HCT116 (cell line): ENCODE results near the gene SHROOM1. TPM values are rescaled to one million over a fixed set of nuclear protein-coding genes. Genes with fewer than 3 reads are reported as not detected.

Source experiments
- ATAC-seq: fragments of 200-7000 bp; cut with Tn5 transposase; 2 replicates; pipeline ENCODE4 v1.9.1; 2020; ENCODE audit warnings: mild to moderate bottlenecking, moderate library complexity
- BruUV-seq: library from RNA; stranded (reverse); fragments of 400-500 nt; replicated peaks from 2 replicates; lab custom pipeline; 2021; lab: Mats Ljungman, UMichigan
- CTCF ChIA-PET: fragments of 300-600 bp; sonication (Branson Sonifier 250); formaldehyde crosslinking; loops from one replicate; lab custom pipeline; 2021; ENCODE audit warnings: antibody characterized with exemption; lab: Charles Lee
- POLR2A ChIA-PET: fragments of 300-600, 350-600 bp; sonication (Branson Sonifier 250); formaldehyde crosslinking; loops from one replicate; lab custom pipeline; 2021; ENCODE audit warnings: antibody characterized with exemption; lab: Charles Lee
- RAD21 ChIA-PET, 2 experiments: fragments of 300-600 bp; sonication (Branson Sonifier 250); formaldehyde crosslinking; loops; one replicate each; lab custom pipeline; 2023; ENCODE audit warnings: low total read pairs in 2 of 2; ENCODE audit not compliant: uncharacterized antibody in 2 of 2, unreplicated experiment in 2 of 2, low non-redundant PET in 1 of 2; lab: Charles Lee
- DNase-seq: peaks from one replicate; pipeline ENCODE4 v3.0.0-alpha.2; 2010; ENCODE audit warnings: low read depth, low spot score
- H2AFZ ChIP-seq: fragments of 200-600 bp; shearing (Covaris generic), sonication (generic); 2 replicates; pipeline ENCODE4 v1.6.1; 2017; ENCODE audit warnings: low read depth, mixed run types, mixed read lengths, antibody characterized with exemption, low read length; ENCODE audit not compliant: poor library complexity, severe bottlenecking
- H3K27ac ChIP-seq: 2 replicates; pipeline ENCODE4 v1.5.1; 2012; ENCODE audit warnings: low read depth, low read length
- H3K27me3 ChIP-seq: fragments of 200-600 bp; sonication (generic); 2 replicates; pipeline ENCODE4 v1.6.1; 2016; ENCODE audit warnings: mixed run types, low read length, mixed read lengths; ENCODE audit not compliant: insufficient read depth
- H3K36me3 ChIP-seq, 2 experiments: fragments of 200-500 bp in 1 of 2; fragments of 200-600 bp in 1 of 2; sonication (Bioruptor generic) in 1 of 2; sonication (generic) in 1 of 2; 2 replicates each; pipeline versions ENCODE4 v1.5.1 to v1.6.1; 2014 to 2016; ENCODE audit warnings: low read length in 2 of 2, inconsistent platforms in 1 of 2, mixed read lengths in 1 of 2, mixed run types in 1 of 2; ENCODE audit not compliant: insufficient read depth in 2 of 2, control insufficient read depth in 1 of 2
- H3K4me1 ChIP-seq, 2 experiments: fragments of 200-600 bp in 1 of 2; sonication (generic) in 1 of 2; 2 replicates each; pipeline versions ENCODE4 v1.5.1 to v1.6.1; 2012 to 2017; ENCODE audit warnings: low read length in 2 of 2, inconsistent platforms in 1 of 2, mild to moderate bottlenecking in 1 of 2, mixed read lengths in 1 of 2, mixed run types in 1 of 2, moderate library complexity in 1 of 2; ENCODE audit not compliant: insufficient read depth in 2 of 2, control insufficient read depth in 1 of 2
- H3K4me2 ChIP-seq: fragments of 200-600 bp; sonication (generic); 2 replicates; pipeline ENCODE4 v1.6.1; 2017; ENCODE audit warnings: mixed run types, low read length, mixed read lengths
- H3K4me3 ChIP-seq, 2 experiments: fragments of 200-600 bp in 1 of 2; sonication (generic) in 1 of 2; replicated peaks in 1 of 2; 2 replicates each; pipeline ENCODE4 v1.5.1; 2011 to 2016; ENCODE audit warnings: low read length in 2 of 2, control low read depth in 1 of 2, low read depth in 1 of 2, mild to moderate bottlenecking in 1 of 2, mixed read lengths in 1 of 2, mixed run types in 1 of 2
- H3K79me2 ChIP-seq: fragments of 200-600 bp; sonication (generic); 2 replicates; pipeline ENCODE4 v1.6.1; 2017; ENCODE audit warnings: mild to moderate bottlenecking, mixed run types, low read length, moderate library complexity, mixed read lengths; ENCODE audit not compliant: insufficient read depth
- H3K9ac ChIP-seq: fragments of 200-600 bp; sonication (generic); 2 replicates; pipeline ENCODE4 v1.6.1; 2016; ENCODE audit warnings: low read length, mixed read lengths
- H3K9me2 ChIP-seq: fragments of 200-600 bp; sonication (generic), shearing (Covaris generic); 2 replicates; pipeline ENCODE4 v1.6.1; 2017; ENCODE audit warnings: mixed run types, mild to moderate bottlenecking, moderate library complexity; ENCODE audit not compliant: insufficient read depth
- H3K9me3 ChIP-seq, 2 experiments: fragments of 200-500 bp in 1 of 2; fragments of 200-600 bp in 1 of 2; sonication (Bioruptor generic) in 1 of 2; sonication (generic) in 1 of 2; 2 replicates each; pipeline ENCODE4 v1.6.1; 2014 to 2017; ENCODE audit warnings: low read length in 2 of 2, mixed read lengths in 2 of 2, inconsistent platforms in 1 of 2, low read depth in 1 of 2, mild to moderate bottlenecking in 1 of 2, mixed run types in 1 of 2, moderate library complexity in 1 of 2; ENCODE audit not compliant: control insufficient read depth in 1 of 2, insufficient read depth in 1 of 2
- H4K20me1 ChIP-seq: fragments of 200-600 bp; sonication (generic), shearing (Covaris generic); 2 replicates; pipeline ENCODE4 v1.6.1; 2017; ENCODE audit warnings: mixed run types, mild to moderate bottlenecking, moderate library complexity; ENCODE audit not compliant: insufficient read depth
- CEBPB ChIP-seq: IDR thresholded peaks from 2 replicates; pipeline ENCODE4 v1.6.1; 2012; ENCODE audit warnings: low read depth
- EZH2 ChIP-seq: fragments of 200-600 bp; sonication (generic); IDR thresholded peaks from 2 replicates; pipeline ENCODE4 v1.6.1; 2017; ENCODE audit warnings: antibody characterized with exemption, mixed run types
- FOSL1 ChIP-seq: IDR thresholded peaks from 2 replicates; pipeline ENCODE4 v1.6.1; 2012; ENCODE audit warnings: low read depth
- JUND ChIP-seq: IDR thresholded peaks from 2 replicates; pipeline ENCODE4 v1.6.1; 2012
- POLR2A ChIP-seq: IDR thresholded peaks from 2 replicates; pipeline ENCODE4 v1.7.0; 2011; ENCODE audit warnings: borderline replicate concordance; ENCODE audit not compliant: insufficient read depth, insufficient read length; ENCODE audit errors: extremely low read depth
- RAD21 ChIP-seq: IDR thresholded peaks from 2 replicates; pipeline ENCODE4 v1.6.1; 2012; ENCODE audit warnings: low read depth, mild to moderate bottlenecking
- SIN3A ChIP-seq: IDR thresholded peaks from 2 replicates; pipeline ENCODE4 v1.6.1; 2012; ENCODE audit warnings: low read depth
- SP1 ChIP-seq: IDR thresholded peaks from 2 replicates; pipeline ENCODE4 v1.6.1; 2012; ENCODE audit warnings: low read depth
- SRF ChIP-seq: IDR thresholded peaks from 2 replicates; pipeline ENCODE4 v1.6.1; 2012; ENCODE audit warnings: low read depth
- YY1 ChIP-seq: IDR thresholded peaks from 2 replicates; pipeline ENCODE4 v1.6.1; 2011; ENCODE audit warnings: low read length, low read depth, moderate library complexity, mild to moderate bottlenecking; ENCODE audit not compliant: insufficient replicate concordance; ENCODE audit errors: extremely low read depth
- ZNF274 ChIP-seq: fragments of 200-500 bp; sonication (Bioruptor generic); IDR thresholded peaks from 2 replicates; pipeline ENCODE4 v1.6.1; 2014; ENCODE audit warnings: mild to moderate bottlenecking, low read depth, low read length, inconsistent platforms
- intact Hi-C: fragments of 100-400 bp; cut with micrococcal nuclease; formaldehyde crosslinking; loops from 2 replicates; pipeline ENCODE4 v1.10.0; 2022
- total RNA-seq: library from RNA; stranded (reverse); gene quantifications from one replicate; pipeline ENCODE4 v1.2.1, GENCODE V29; 2021; ENCODE audit not compliant: unreplicated experiment
- TF ChIP-seq, protein P1 (sequence below): IDR thresholded peaks from 2 replicates; pipeline ENCODE4 v1.6.1; 2011; ENCODE audit warnings: mild to moderate bottlenecking, low read length, moderate library complexity; ENCODE audit not compliant: insufficient replicate concordance; ENCODE audit errors: extremely low read depth
- TF ChIP-seq, protein P2 (sequence below): IDR thresholded peaks from 2 replicates; pipeline ENCODE4 v1.6.1; 2012; ENCODE audit warnings: low read depth
- TF ChIP-seq, protein P3 (sequence below), 3 experiments: fragments of 200-600 bp in 1 of 3; sonication (generic) in 1 of 3; IDR thresholded peaks in 2 of 3; conservative IDR thresholded peaks in 1 of 3; 2 replicates each; pipeline ENCODE4 v1.5.1; 2012 to 2017; ENCODE audit warnings: low read depth in 2 of 3, low read length in 2 of 3, antibody characterized with exemption in 1 of 3, borderline replicate concordance in 1 of 3, control low read depth in 1 of 3, mild to moderate bottlenecking in 1 of 3, mixed read lengths in 1 of 3, mixed run types in 1 of 3, moderate library complexity in 1 of 3; ENCODE audit not compliant: insufficient read depth in 1 of 3

The SHROOM1 gene
- total RNA-seq, 1 experiment from 2014 or later: 9.5 TPM

DNA sequence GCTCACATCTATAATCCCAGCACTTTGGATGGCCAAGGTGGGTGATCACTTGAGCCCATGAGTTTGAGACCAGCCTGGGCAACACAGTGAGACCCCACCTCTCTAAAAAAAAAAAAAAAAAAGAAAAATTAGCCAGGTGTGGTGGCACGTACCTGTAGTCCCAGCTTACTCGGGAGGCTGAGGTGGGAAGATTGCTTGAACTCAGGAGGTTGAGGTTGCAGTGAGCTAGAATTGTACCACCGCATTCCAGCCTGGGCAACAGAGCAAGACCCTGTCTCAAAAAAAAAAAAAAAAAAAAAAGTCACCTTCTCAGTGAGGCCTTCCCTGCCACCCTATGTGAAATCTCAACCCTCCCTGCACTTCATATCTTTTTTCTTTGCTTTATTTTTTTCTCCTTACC is 39.4 kb downstream of the SHROOM1 start (continued):
- TF ChIP-seq, protein P1, sequence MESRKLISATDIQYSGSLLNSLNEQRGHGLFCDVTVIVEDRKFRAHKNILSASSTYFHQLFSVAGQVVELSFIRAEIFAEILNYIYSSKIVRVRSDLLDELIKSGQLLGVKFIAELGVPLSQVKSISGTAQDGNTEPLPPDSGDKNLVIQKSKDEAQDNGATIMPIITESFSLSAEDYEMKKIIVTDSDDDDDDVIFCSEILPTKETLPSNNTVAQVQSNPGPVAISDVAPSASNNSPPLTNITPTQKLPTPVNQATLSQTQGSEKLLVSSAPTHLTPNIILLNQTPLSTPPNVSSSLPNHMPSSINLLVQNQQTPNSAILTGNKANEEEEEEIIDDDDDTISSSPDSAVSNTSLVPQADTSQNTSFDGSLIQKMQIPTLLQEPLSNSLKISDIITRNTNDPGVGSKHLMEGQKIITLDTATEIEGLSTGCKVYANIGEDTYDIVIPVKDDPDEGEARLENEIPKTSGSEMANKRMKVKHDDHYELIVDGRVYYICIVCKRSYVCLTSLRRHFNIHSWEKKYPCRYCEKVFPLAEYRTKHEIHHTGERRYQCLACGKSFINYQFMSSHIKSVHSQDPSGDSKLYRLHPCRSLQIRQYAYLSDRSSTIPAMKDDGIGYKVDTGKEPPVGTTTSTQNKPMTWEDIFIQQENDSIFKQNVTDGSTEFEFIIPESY: no peak
- TF ChIP-seq CEBPB: no peak
- TF ChIP-seq ZNF274: no peak
- TF ChIP-seq SIN3A: no peak
- TF ChIP-seq, all 23 proteins: peak for 0

DNA sequence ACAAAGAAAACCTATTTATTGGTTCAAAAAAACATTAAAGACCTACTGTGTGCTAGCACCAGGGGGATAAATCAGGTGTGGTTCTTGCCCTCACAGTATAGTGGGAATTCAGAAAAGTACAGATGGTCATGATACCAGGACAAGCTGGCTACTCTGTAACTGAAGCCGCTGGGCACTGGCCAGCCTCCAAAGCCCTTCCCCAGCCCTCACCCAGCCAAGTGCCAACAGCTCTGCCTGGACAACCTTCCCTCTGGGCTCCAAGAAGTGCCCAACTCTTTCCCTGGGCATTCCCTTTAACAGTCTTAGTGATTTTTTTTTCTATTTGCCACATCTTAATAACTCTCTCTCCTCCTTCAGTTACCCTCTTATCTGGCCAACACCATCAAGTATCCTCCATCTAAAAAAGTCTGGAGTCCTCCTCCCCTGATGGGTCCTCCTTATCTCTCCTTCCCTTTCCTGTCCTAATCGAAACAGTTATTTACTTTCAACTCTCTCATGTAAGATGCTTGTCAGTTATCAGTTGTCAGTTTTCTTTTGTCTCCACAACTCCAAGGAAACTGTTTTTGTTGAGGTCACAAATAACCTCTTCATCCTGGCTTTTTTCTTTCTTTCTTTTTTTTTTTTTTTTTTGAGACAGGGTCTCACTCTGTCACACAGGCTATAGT is 40.1 kb downstream of the SHROOM1 start:
- ATAC-seq: no peak
- POLR2A ChIA-PET: interaction anchor here (0.6 kb wide), 1 partner anchor 1632 kb away, joined by 4 read pairs; no protein-coding TSS in a partner anchor
- TF ChIP-seq RAD21: no peak
- TF ChIP-seq FOSL1: no peak
- TF ChIP-seq POLR2A: no peak
- TF ChIP-seq, protein P1: no peak
- no peak for TF ChIP-seq YY1
- no peak for TF ChIP-seq ZNF274
- TF ChIP-seq SP1: no peak
- TF ChIP-seq SIN3A: no peak
- TF ChIP-seq, protein P2, sequence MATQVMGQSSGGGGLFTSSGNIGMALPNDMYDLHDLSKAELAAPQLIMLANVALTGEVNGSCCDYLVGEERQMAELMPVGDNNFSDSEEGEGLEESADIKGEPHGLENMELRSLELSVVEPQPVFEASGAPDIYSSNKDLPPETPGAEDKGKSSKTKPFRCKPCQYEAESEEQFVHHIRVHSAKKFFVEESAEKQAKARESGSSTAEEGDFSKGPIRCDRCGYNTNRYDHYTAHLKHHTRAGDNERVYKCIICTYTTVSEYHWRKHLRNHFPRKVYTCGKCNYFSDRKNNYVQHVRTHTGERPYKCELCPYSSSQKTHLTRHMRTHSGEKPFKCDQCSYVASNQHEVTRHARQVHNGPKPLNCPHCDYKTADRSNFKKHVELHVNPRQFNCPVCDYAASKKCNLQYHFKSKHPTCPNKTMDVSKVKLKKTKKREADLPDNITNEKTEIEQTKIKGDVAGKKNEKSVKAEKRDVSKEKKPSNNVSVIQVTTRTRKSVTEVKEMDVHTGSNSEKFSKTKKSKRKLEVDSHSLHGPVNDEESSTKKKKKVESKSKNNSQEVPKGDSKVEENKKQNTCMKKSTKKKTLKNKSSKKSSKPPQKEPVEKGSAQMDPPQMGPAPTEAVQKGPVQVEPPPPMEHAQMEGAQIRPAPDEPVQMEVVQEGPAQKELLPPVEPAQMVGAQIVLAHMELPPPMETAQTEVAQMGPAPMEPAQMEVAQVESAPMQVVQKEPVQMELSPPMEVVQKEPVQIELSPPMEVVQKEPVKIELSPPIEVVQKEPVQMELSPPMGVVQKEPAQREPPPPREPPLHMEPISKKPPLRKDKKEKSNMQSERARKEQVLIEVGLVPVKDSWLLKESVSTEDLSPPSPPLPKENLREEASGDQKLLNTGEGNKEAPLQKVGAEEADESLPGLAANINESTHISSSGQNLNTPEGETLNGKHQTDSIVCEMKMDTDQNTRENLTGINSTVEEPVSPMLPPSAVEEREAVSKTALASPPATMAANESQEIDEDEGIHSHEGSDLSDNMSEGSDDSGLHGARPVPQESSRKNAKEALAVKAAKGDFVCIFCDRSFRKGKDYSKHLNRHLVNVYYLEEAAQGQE: no peak
- no peak for TF ChIP-seq JUND
- no peak for TF ChIP-seq EZH2
- no peak for TF ChIP-seq CEBPB
- no peak for TF ChIP-seq SRF
- TF ChIP-seq, protein P3, sequence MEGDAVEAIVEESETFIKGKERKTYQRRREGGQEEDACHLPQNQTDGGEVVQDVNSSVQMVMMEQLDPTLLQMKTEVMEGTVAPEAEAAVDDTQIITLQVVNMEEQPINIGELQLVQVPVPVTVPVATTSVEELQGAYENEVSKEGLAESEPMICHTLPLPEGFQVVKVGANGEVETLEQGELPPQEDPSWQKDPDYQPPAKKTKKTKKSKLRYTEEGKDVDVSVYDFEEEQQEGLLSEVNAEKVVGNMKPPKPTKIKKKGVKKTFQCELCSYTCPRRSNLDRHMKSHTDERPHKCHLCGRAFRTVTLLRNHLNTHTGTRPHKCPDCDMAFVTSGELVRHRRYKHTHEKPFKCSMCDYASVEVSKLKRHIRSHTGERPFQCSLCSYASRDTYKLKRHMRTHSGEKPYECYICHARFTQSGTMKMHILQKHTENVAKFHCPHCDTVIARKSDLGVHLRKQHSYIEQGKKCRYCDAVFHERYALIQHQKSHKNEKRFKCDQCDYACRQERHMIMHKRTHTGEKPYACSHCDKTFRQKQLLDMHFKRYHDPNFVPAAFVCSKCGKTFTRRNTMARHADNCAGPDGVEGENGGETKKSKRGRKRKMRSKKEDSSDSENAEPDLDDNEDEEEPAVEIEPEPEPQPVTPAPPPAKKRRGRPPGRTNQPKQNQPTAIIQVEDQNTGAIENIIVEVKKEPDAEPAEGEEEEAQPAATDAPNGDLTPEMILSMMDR (IDR thresholded peaks at IDR 0.05 in 2 of 3, conservative IDR thresholded peaks at IDR 0.05 in 1 of 3; ENCODE audit: borderline replicate concordance in 1 of 3, insufficient read depth in 1 of 3, low read depth in 2 of 3, low read length in 2 of 3): no peak

More for the DNA sequence above, 40.1 kb downstream of the SHROOM1 start:
- H3K9me2 ChIP-seq: no peaks in the 10 kb centered on the region
- H3K27me3 ChIP-seq: no peaks in the 10 kb centered on the region
- H3K27ac ChIP-seq: no peak overlapping the region
- no peak overlapping the region for H3K9ac ChIP-seq
- RAD21 ChIA-PET: no interaction called here
- no peak overlapping the region for H3K4me2 ChIP-seq
- no peaks in the 10 kb centered on the region for H3K4me1 ChIP-seq
- no peaks in the 10 kb centered on the region for H4K20me1 ChIP-seq
- H3K4me3 ChIP-seq: no peak overlapping the region
- intact Hi-C loops: no loop called here
- no peak for DNase-seq
- BruUV-seq: no TSS peak
- no peaks in the 10 kb centered on the region for H3K9me3 ChIP-seq
- no peaks in the 10 kb centered on the region for H3K36me3 ChIP-seq
- H3K79me2 ChIP-seq: no peaks in the 10 kb centered on the region
- CTCF ChIA-PET: no interaction called here
- no peak overlapping the region for H2AFZ ChIP-seq
